DMS 273 (cell line): ENCODE measurements around the gene ZFP36L2.

Source experiments
- DNase-seq: peaks from one replicate; lab custom pipeline; 2025; ENCODE audit not compliant: unreplicated experiment; lab: John Stamatoyannopoulos, UW

Gene ZFP36L2

GRCh38 chr2:43188561-43189386 is 37.6 kb downstream of the ZFP36L2 start:
- DNase-seq, result no peak

DNA sequence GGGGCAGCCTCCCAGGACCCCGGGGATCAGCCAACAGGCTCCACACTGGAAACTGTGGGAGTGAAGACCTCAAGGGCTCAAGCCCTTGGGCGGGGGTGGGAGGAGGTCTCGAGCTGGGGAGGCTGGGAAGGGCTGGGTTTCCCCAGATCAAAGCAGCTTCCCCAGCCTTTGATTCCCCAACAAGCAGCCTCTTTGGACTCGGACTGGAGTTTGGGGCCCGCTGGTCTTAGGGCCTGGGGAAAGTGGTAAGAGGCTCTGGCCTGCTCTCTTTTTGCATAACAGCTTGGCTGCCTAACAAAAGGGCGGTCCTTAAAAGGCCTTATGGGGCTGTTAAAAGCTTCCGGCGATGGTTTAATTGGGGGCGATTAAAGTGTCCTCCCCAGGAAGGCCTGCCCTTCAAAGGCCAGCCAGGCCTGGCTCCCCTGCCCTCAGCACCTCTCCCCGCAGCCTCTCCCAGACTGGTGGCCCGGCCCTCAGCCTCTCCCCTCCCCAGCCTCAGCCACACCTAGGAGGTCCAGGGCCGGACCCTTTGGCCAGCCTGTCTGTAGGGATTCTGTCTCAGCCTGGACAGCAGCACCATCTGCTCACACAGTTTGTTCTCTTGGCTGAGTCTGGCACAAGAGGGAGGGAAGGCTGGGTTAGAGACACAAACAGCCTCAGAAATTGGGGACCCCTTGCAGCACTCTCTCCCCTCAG is 39.6 kb downstream of the ZFP36L2 start:
- peak; percentile 78 for DNase-seq

- no peak for DNase-seq
These were observed 40.1 kb downstream of the ZFP36L2 start for GRCh38 chr2:43186321-43186678.

DNA sequence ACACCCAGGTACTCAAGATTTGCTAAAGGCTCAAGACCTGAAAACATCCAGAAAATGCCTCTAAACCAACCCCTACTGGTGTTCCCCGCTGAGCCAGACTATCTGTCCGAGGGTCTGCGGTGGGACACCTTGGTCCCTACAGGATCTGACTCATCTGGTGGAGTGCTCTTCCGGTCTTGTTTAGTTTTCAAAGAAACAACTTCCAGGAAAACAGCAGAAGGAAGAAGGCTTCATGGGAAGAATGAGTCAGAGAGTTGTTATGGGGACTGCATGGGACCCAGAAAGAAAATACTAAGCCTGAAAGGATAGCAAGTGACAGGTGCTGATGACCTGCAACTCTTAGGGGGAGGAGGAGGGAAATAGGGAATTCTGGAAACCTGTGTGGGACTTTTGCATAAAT is 41.3 kb downstream of the ZFP36L2 start:
- DNase-seq, result no peak

GRCh38 chr2:43184339-43184895 is 42.0 kb downstream of the ZFP36L2 start:
- DNase-seq, result no peak

- DNase-seq, result no peak
These were observed 42.7 kb downstream of the ZFP36L2 start for GRCh38 chr2:43183743-43184142.

GRCh38 chr2:43180897-43181296 is 45.5 kb downstream of the ZFP36L2 start:
- DNase-seq, result no peak

GRCh38 chr2:43179942-43180341 is 46.5 kb downstream of the ZFP36L2 start:
- DNase-seq, result no peak

- peak; percentile 93 for DNase-seq
These were observed 47.5 kb downstream of the ZFP36L2 start for GRCh38 chr2:43178602-43179542.

- DNase-seq, result peak; percentile 72
These were observed 48.3 kb downstream of the ZFP36L2 start for GRCh38 chr2:43178055-43178598.

GRCh38 chr2:43176449-43176848 is 50.0 kb downstream of the ZFP36L2 start:
- DNase-seq, result no peak

DNA sequence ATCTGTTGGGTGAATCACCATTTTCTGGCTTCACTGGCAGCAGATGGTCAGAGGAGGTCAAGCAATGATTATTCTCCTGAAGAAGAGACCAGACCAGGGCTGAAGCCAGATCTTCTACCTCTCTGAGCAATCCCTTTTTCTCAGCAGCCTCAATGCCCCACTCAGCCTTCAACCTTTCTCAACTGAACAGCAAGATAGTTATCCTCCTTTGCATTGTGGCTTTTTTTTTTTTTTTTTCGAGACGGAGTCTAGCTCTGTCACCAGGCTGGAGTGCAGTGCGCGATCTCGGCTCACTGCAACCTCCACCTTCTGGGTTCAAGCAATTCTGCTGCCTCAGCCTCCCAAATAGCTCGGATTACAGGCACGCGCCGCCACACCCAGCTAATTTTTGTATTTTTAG is 50.5 kb downstream of the ZFP36L2 start:
- DNase-seq, result no peak

- DNase-seq, result peak; percentile 67
These were observed 51.4 kb downstream of the ZFP36L2 start for GRCh38 chr2:43175020-43175441.

- no peak for DNase-seq
These were observed 52.0 kb downstream of the ZFP36L2 start for GRCh38 chr2:43174368-43174916.
